GM12878 (cell line): ENCODE measurements around the gene SET. TPM values are rescaled to one million over a fixed set of nuclear protein-coding genes. Genes with fewer than 3 reads are reported as not detected.

Experiments used
- ATAC-seq: fragments of 200-7000 bp; cut with Tn5 transposase; 3 replicates; pipeline ENCODE4 v1.9.1; 2020; ENCODE audit warnings: mild to moderate bottlenecking, moderate library complexity
- BruUV-seq: library from RNA; stranded (reverse); fragments of 400-500 nt; replicated peaks from 2 replicates; lab custom pipeline; 2021; lab: Mats Ljungman, UMichigan
- CTCF ChIA-PET: fragments of 300-600 bp; sonication (Branson Sonifier 250); formaldehyde crosslinking; extraction: SDS; loops from one replicate; lab custom pipeline; 2021; ENCODE audit warnings: inconsistent platforms; lab: Yijun Ruan, JAX
- POLR2A ChIA-PET: fragments of 350-600 bp; formaldehyde crosslinking; extraction: SDS; loops from one replicate; lab custom pipeline; 2021; ENCODE audit warnings: inconsistent platforms; lab: Charles Lee
- RAD21 ChIA-PET: fragments of 300-600 bp; sonication (Branson Sonifier 250); formaldehyde crosslinking; loops from one replicate; lab custom pipeline; 2023; ENCODE audit warnings: antibody characterized with exemption; ENCODE audit not compliant: unreplicated experiment; lab: Charles Lee
- SMC1A ChIA-PET: fragments of 300-600 bp; sonication (Branson Sonifier 250); formaldehyde crosslinking; loops from one replicate; lab custom pipeline; 2023; ENCODE audit not compliant: unreplicated experiment, uncharacterized antibody; lab: Charles Lee
- DNase-seq: peaks from one replicate; pipeline ENCODE4 v3.0.0-alpha.2; 2011; ENCODE audit warnings: low read depth, low spot score
- FAIRE-seq: peaks from 3 replicates; lab custom pipeline; 2011; peaks lifted over from hg19 to GRCh38; lab: Jason Lieb, UNC
- H2AFZ ChIP-seq: 2 replicates; pipeline ENCODE4 v1.6.0; 2011; ENCODE audit warnings: low read depth, low read length, control low read depth; ENCODE audit not compliant: control insufficient read depth
- H3K27ac ChIP-seq: 2 replicates; pipeline ENCODE4 v1.5.1; 2011; ENCODE audit warnings: control low read depth; ENCODE audit not compliant: control insufficient read depth, insufficient read depth
- H3K27me3 ChIP-seq, 2 experiments: replicated peaks in 1 of 2; 2 replicates each; pipeline versions ENCODE4 v1.6.0 to v1.6.1; 2011; ENCODE audit warnings: low read length in 1 of 2; ENCODE audit not compliant: control insufficient read depth in 2 of 2, insufficient read depth in 2 of 2
- H3K36me3 ChIP-seq, 2 experiments: 2 replicates each; pipeline ENCODE4 v1.5.1; 2011; ENCODE audit warnings: low read length in 1 of 2; ENCODE audit not compliant: control insufficient read depth in 2 of 2, insufficient read depth in 2 of 2
- H3K4me1 ChIP-seq: 2 replicates; pipeline ENCODE4 v1.6.1; 2011; ENCODE audit warnings: mild to moderate bottlenecking, low read length, moderate library complexity, mixed read lengths; ENCODE audit not compliant: control insufficient read depth, insufficient read depth
- H3K4me2 ChIP-seq: 2 replicates; pipeline ENCODE4 v1.6.0; 2011; ENCODE audit warnings: control low read depth; ENCODE audit not compliant: control insufficient read depth, insufficient read depth
- H3K4me3 ChIP-seq: fragments of 200-600 bp; sonication (generic); 2 replicates; pipeline ENCODE4 v1.5.1; 2016
- H3K79me2 ChIP-seq: 2 replicates; pipeline ENCODE4 v1.6.0; 2011; ENCODE audit warnings: low read length; ENCODE audit not compliant: control insufficient read depth, insufficient read depth
- H3K9ac ChIP-seq: 2 replicates; pipeline ENCODE4 v1.8.0; 2011; ENCODE audit warnings: low read length, control low read depth, mixed read lengths; ENCODE audit not compliant: control insufficient read depth, insufficient read depth
- H3K9me3 ChIP-seq: replicated peaks from 3 replicates; pipeline ENCODE4 v1.5.1; 2011; ENCODE audit warnings: mild to moderate bottlenecking, low read length; ENCODE audit not compliant: control insufficient read depth, insufficient read depth
- H4K20me1 ChIP-seq: 2 replicates; pipeline ENCODE4 v1.6.0; 2011; ENCODE audit not compliant: control insufficient read depth, insufficient read depth
- ATF2 ChIP-seq: IDR thresholded peaks from 2 replicates; pipeline ENCODE4 v1.6.1; 2012; ENCODE audit warnings: low read length, inconsistent platforms
- ATF7 ChIP-seq: fragments of 450-650 bp; IDR thresholded peaks from 2 replicates; pipeline ENCODE4 v1.6.1; 2016; ENCODE audit warnings: low read depth, mild to moderate bottlenecking
- CBX5 ChIP-seq: sonication (generic); IDR thresholded peaks from 2 replicates; pipeline ENCODE4 v1.6.1; 2016; ENCODE audit warnings: low read depth, moderate library complexity, mild to moderate bottlenecking, inconsistent platforms
- CREB1 ChIP-seq: IDR thresholded peaks from 2 replicates; pipeline ENCODE4 v1.6.1; 2012; ENCODE audit warnings: low read depth, mild to moderate bottlenecking, inconsistent platforms
- GABPA ChIP-seq: IDR thresholded peaks from 2 replicates; pipeline ENCODE4 v1.6.1; 2014; ENCODE audit warnings: antibody characterized with exemption, low read depth, mild to moderate bottlenecking, inconsistent platforms
- HDAC2 ChIP-seq: fragments of 200-600 bp; sonication (generic); IDR thresholded peaks from 2 replicates; pipeline ENCODE4 v1.6.1; 2017
- MYB ChIP-seq: fragments of 150-350 bp; IDR thresholded peaks from 2 replicates; pipeline ENCODE4 v1.6.1; 2014; ENCODE audit warnings: mild to moderate bottlenecking, low read depth, low read length, borderline replicate concordance
- PAX8 ChIP-seq: fragments of 450-650 bp; IDR thresholded peaks from 2 replicates; pipeline ENCODE4 v1.6.1; 2017; ENCODE audit warnings: mild to moderate bottlenecking, moderate library complexity
- PBX3 ChIP-seq: IDR thresholded peaks from 2 replicates; pipeline ENCODE4 v1.6.1; 2011; ENCODE audit warnings: mild to moderate bottlenecking, low read depth, low read length, moderate library complexity; ENCODE audit not compliant: insufficient replicate concordance
- POLR2A ChIP-seq: IDR thresholded peaks from 2 replicates; pipeline ENCODE4 v1.6.1; 2011; ENCODE audit warnings: low read depth, mild to moderate bottlenecking, low read length
- RB1 ChIP-seq: fragments of 450-650 bp; formaldehyde crosslinking; IDR thresholded peaks from 2 replicates; pipeline ENCODE4 v1.6.1; 2017; ENCODE audit warnings: mild to moderate bottlenecking, borderline replicate concordance
- RBBP5 ChIP-seq: fragments of 200-600 bp; sonication (generic); conservative IDR thresholded peaks from 2 replicates; pipeline ENCODE4 v1.6.1; 2016
- SPI1 ChIP-seq: IDR thresholded peaks from 2 replicates; pipeline ENCODE4 v1.6.1; 2011; ENCODE audit warnings: low read depth, mild to moderate bottlenecking, low read length, moderate library complexity, borderline replicate concordance; ENCODE audit not compliant: insufficient read depth
- SUZ12 ChIP-seq: fragments of 200-600 bp; sonication (generic); IDR thresholded peaks from one replicate; pipeline ENCODE4 v1.6.1; 2018; ENCODE audit warnings: antibody characterized with exemption, mild to moderate bottlenecking; ENCODE audit not compliant: unreplicated experiment
- ZBTB33 ChIP-seq: fragments of 450-650 bp; IDR thresholded peaks from 2 replicates; pipeline ENCODE4 v1.6.1; 2017; ENCODE audit warnings: mild to moderate bottlenecking
- WGBS: methylation state at CpG from one replicate; pipeline ENCODE4 v1.1.6; 2016; ENCODE audit warnings: low lambda C conversion rate; ENCODE audit not compliant: insufficient replicate concordance, insufficient coverage; ENCODE audit errors: missing lambda C conversion rate; 5-methylcytosine and 5-hydroxymethylcytosine counted together
- in situ Hi-C: fragments of 300-500 bp; cut with MboI; formaldehyde crosslinking; loops from 9 replicates; pipeline ENCODE4 v1.14.3; 2018; ENCODE audit warnings: mixed read lengths
- intact Hi-C: fragments of 100-400 bp; cut with micrococcal nuclease; formaldehyde crosslinking; loops from one replicate; pipeline ENCODE4 v1.14.2; 2022; ENCODE audit not compliant: unreplicated experiment
- polyA plus RNA-seq, 11 experiments: library from polyadenylated mRNA; depleted of rRNA in 4 of 11; unstranded in 6 of 11; stranded (reverse) in 5 of 11; fragments of >200 nt; fragmentation: Nextera tagmentation in 4 of 11; fragmentation: Illumina TruSeq in 1 of 11; extraction: Ambion mirVana in 4 of 11; extraction: Trizol in 1 of 11; gene quantifications; 1 replicate in 1 of 11; 2 replicates in 10 of 11; pipeline versions ENCODE4 v1.2.1 to v1.2.3, GENCODE V29; 2011 to 2016; ENCODE audit warnings: inconsistent platforms in 2 of 11, missing spikeins in 2 of 11, low read depth in 1 of 11
- total RNA-seq, 4 experiments: library from RNA; depleted of rRNA in 3 of 4; stranded (reverse); fragments of >200 nt in 3 of 4; fragmentation: Illumina TruSeq in 1 of 4; extraction: Trizol in 1 of 4; gene quantifications; 2 replicates each; pipeline versions ENCODE4 v1.2.1 to v1.2.3, GENCODE V29; 2013 to 2021

The SET gene
- total and polyA plus RNA-seq, 10 of the 15 experiments (the other 5 are each of a cell fraction or from before 2014, with no cell fraction given) = 284 to 706 (median 445) TPM

GRCh38 chr9:128713941-128714573 lies 25.0 kb downstream of the SET start:
- in situ Hi-C loops = no loop called here
- POLR2A ChIA-PET = no interaction called here
- CTCF ChIA-PET = no interaction called here

More at GRCh38 chr9:128713941-128714573, 25.0 kb downstream of the SET start:
- no peak for FAIRE-seq
- no peak overlapping the region for H3K9ac ChIP-seq
- TF ChIP-seq SPI1 (no peak), GABPA (no peak), CREB1 (no peak), HDAC2 (no peak), ATF2 (no peak), ATF7 (no peak), RB1 (no peak), POLR2A (no peak; the same call in 1 of the 2 replicates), MYB (no peak), PAX8 (no peak), RBBP5 (no peak), CBX5 (no peak), SUZ12 (no peak), ZBTB33 (no peak), PBX3 (no peak)
- H2AFZ ChIP-seq = no peak overlapping the region
- no peak for DNase-seq
- no peak for ATAC-seq
- intact Hi-C loops = no loop called here
- H3K4me3 ChIP-seq = no peak overlapping the region
- RAD21 ChIA-PET = no interaction called here
- H3K79me2 ChIP-seq = no peaks in the 10 kb centered on the region
- no peaks in the 10 kb centered on the region for H3K27me3 ChIP-seq
- SMC1A ChIA-PET = no interaction called here
- H3K27ac ChIP-seq = no peak overlapping the region
- no peaks in the 10 kb centered on the region for H3K36me3 ChIP-seq
- WGBS = 68% methylated on average over 19 of the region's 19 CpGs
- H3K4me2 ChIP-seq = no peak overlapping the region
- no peaks in the 10 kb centered on the region for H3K4me1 ChIP-seq
- H3K9me3 ChIP-seq = no peaks in the 10 kb centered on the region
- no TSS peak for BruUV-seq
- H4K20me1 ChIP-seq = no peaks in the 10 kb centered on the region
